VCaP (cell line): ENCODE results near the gene AP1S3.

Source experiments
- H3K27ac ChIP-seq: fragments of 450-650 bp; 2 replicates; pipeline ENCODE4 v1.5.1; 2017
- CTCF ChIP-seq: fragments of 450-650 bp; conservative IDR thresholded peaks from 2 replicates; pipeline ENCODE4 v1.5.1; 2017; ENCODE audit warnings: mild to moderate bottlenecking, moderate library complexity

AP1S3 gene

GRCh38 chr2:223786236-223786635 lies 51.1 kb downstream of the AP1S3 start:
- TF ChIP-seq CTCF: no peak
- 0 out of 2 replicates have a peak overlapping the region, but pooled peaks have one; percentile 23 for H3K27ac ChIP-seq

- peak overlapping the region; percentile 60 for H3K27ac ChIP-seq
- no peak for TF ChIP-seq CTCF
Measured at GRCh38 chr2:223784221-223784772, 53.1 kb downstream of the AP1S3 start.

GRCh38 chr2:223782629-223783028 lies 54.8 kb downstream of the AP1S3 start:
- TF ChIP-seq CTCF: no peak
- H3K27ac ChIP-seq: peak overlapping the region; percentile 60

GRCh38 chr2:223781560-223781959 lies 55.8 kb downstream of the AP1S3 start:
- H3K27ac ChIP-seq: peak overlapping the region; percentile 60
- no peak for TF ChIP-seq CTCF

GRCh38 chr2:223779877-223780276 lies 57.5 kb downstream of the AP1S3 start:
- peak; percentile 62 for TF ChIP-seq CTCF
- H3K27ac ChIP-seq: no peak overlapping the region

GRCh38 chr2:223774193-223774592 lies 63.2 kb downstream of the AP1S3 start:
- no peak for TF ChIP-seq CTCF
- no peak overlapping the region for H3K27ac ChIP-seq

GRCh38 chr2:223772363-223772762 lies 65.0 kb downstream of the AP1S3 start:
- H3K27ac ChIP-seq: peak overlapping the region; percentile 77

More at GRCh38 chr2:223772363-223772762, 65.0 kb downstream of the AP1S3 start:
- TF ChIP-seq CTCF: no peak
